Measurements from ENCODE around the gene FGD6. TPM values are rescaled to one million over a fixed set of nuclear protein-coding genes. Genes with fewer than 3 reads are reported as not detected.

The FGD6 gene
- total and polyA plus RNA-seq, 7 donors, result 0.96 to 7.1 (median 2.8) TPM

DNA sequence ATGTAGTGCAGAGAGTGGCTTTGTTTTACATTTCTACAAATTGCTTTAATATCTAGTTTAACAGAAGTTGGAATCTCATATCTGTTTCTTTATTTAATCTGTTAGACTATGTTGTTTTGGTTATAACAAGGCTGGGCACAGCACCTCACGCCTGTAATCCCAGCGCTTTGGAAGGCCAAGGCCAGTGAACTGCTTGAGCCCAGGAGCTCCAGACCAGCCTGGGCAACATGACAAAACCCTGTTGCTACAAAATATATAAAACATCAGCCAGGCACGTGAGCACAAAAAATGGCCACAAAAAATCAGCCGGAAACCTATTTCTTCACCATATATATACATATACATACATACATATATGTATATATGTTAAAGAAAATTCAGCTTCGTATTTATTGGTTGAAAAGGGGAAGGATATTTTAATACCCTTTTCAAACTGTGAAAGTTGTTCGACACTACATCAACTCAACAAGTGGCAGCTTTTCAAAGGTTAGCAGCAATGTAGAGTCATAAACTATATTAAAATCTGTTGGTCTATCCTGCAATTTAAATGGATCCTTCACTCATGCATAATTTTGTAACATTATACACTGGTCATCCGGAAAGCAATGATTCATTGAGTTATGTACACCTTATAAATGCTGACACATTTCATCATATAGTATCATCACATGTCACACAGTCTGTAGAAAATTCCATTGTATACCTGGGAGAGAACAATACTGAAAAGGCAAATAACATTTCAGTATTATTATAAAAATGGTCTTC lies 151.0 kb downstream of the FGD6 start:
- H3K4me1 ChIP-seq, result no peaks in the 10 kb centered on the region
- TF ChIP-seq, protein P1, sequence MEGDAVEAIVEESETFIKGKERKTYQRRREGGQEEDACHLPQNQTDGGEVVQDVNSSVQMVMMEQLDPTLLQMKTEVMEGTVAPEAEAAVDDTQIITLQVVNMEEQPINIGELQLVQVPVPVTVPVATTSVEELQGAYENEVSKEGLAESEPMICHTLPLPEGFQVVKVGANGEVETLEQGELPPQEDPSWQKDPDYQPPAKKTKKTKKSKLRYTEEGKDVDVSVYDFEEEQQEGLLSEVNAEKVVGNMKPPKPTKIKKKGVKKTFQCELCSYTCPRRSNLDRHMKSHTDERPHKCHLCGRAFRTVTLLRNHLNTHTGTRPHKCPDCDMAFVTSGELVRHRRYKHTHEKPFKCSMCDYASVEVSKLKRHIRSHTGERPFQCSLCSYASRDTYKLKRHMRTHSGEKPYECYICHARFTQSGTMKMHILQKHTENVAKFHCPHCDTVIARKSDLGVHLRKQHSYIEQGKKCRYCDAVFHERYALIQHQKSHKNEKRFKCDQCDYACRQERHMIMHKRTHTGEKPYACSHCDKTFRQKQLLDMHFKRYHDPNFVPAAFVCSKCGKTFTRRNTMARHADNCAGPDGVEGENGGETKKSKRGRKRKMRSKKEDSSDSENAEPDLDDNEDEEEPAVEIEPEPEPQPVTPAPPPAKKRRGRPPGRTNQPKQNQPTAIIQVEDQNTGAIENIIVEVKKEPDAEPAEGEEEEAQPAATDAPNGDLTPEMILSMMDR (IDR thresholded peaks at IDR 0.05), result no peak
- H3K9me3 ChIP-seq, result no peaks in the 10 kb centered on the region
- intact Hi-C loops (cut with DNase I), result no loop called here
- H3K27me3 ChIP-seq (ENCODE audit: insufficient read depth in 3 of 3, low read length in 2 of 3), result no peaks in the 10 kb centered on the region
- peak overlapping the region; percentile 54 for H3K27ac ChIP-seq
- ATAC-seq, result peak; percentile 73 to 83 (median 80)
- H3K4me3 ChIP-seq, result no peak overlapping the region
- DNase-seq, result no peak
- peaks cover 15 to 59% of the 10 kb centered on the region in 2 donors for H3K36me3 ChIP-seq (ENCODE audit: insufficient read depth in 1 of 2, low read depth in 1 of 2)
- WGBS, 3 donors, result 78 to 86% (median 82%) methylated on average over 7 of the region's 7 CpGs

DNA sequence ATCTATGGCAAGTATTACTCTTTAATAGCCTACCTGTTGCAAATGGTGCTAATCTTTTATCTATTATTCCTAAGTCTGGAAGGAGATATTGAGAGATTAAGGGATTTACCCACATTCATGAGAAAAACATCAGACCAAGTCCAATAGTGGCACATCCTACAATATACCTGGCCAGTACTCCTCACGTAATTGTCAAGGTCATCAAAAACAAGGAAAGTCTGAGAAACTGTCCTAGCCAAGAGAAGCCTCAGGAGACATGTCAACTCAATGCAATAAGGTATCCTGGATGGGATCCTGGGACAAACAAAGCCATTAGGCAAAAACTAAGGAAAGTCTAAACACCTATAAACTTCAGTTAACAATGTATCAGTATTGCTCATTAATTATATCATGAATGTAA lies 156.3 kb downstream of the FGD6 start:
- no peak overlapping the region for H3K4me3 ChIP-seq
- ATAC-seq (no peak), DNase-seq (no peak)
- intact Hi-C loops (cut with DNase I), result no loop called here
- 87 to 97% (median 93%) methylated on average over 1 of the region's 1 CpG for WGBS, 3 donors
- H3K4me1 ChIP-seq, result no peaks in the 10 kb centered on the region
- TF ChIP-seq, protein P1 (IDR thresholded peaks at IDR 0.05), result no peak
- H3K9me3 ChIP-seq, result no peaks in the 10 kb centered on the region
- no peaks in the 10 kb centered on the region for H3K27me3 ChIP-seq (ENCODE audit: insufficient read depth in 3 of 3, low read length in 2 of 3)
- H3K36me3 ChIP-seq (ENCODE audit: insufficient read depth in 1 of 2, low read depth in 1 of 2), result peaks cover 18 to 98% of the 10 kb centered on the region in 2 donors
- no peak overlapping the region for H3K27ac ChIP-seq

DNA sequence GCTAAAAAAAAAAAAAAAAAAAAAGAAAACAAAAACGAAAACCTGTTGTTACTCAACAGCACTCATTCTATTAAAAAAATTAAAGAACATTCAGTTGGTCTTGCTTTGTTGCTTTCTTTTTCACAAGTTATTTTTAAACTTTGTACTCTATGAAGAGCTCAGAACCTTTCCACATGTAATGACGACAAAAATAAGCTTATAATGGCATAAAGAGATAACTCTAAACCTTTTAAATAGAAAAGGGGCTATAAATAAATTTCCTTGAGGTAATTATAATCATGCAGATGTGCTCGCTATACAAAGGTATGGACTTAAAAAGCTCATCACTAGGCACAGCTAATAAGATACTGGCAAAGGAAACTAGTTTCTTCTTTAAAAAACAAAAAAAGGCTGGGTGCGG lies 157.3 kb downstream of the FGD6 start:
- Histone ChIP-seq H3K4me1 (no peaks in the 10 kb centered on the region), H3K27me3 (ENCODE audit: insufficient read depth in 3 of 3, low read length in 2 of 3) (no peaks in the 10 kb centered on the region), H3K9me3 (no peaks in the 10 kb centered on the region), H3K36me3 (ENCODE audit: insufficient read depth in 1 of 2, low read depth in 1 of 2) (peaks cover 18 to 100% of the 10 kb centered on the region in 2 donors), H3K4me3 (no peak overlapping the region), H3K27ac (no peak overlapping the region)
- ATAC-seq (no peak), DNase-seq (no peak)
- intact Hi-C loops (cut with DNase I), result loop anchor here in 1 of 2 donors (10.0 kb wide), 1 partner anchor 435 kb away; no protein-coding TSS in a partner anchor
- TF ChIP-seq, protein P1 (IDR thresholded peaks at IDR 0.05), result no peak
- 94 to 98% (median 94%) methylated on average over 4 of the region's 4 CpGs for WGBS, 3 donors

DNA sequence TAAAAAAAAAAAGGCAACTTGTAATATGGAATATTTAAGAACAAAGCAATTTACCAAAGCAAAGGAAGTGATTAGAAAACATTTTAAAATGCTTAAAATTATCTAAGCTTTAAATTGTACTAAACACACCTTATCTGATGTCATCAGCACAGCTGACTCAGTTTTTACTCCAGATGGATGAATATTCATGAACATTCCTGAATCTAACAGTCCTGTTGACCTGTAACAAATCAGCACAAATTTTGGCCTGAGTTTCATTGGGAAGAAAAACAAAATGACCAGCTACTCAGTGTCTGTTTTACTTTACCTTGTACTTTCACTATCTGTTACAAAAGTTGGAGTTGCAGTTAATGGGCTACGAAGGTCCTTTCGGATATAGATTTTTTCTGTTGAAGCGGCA lies 159.8 kb downstream of the FGD6 start:
- ATAC-seq, result no peak
- no peaks in the 10 kb centered on the region for H3K9me3 ChIP-seq
- 97 to 99% (median 98%) methylated on average over 3 of the region's 3 CpGs for WGBS, 3 donors
- H3K4me1 ChIP-seq, result no peaks in the 10 kb centered on the region
- no peak overlapping the region for H3K4me3 ChIP-seq
- DNase-seq, result no peak
- H3K27me3 ChIP-seq (ENCODE audit: insufficient read depth in 3 of 3, low read length in 2 of 3), result no peaks in the 10 kb centered on the region
- intact Hi-C loops (cut with DNase I), result loop anchor here in 1 of 2 donors (10.0 kb wide), 1 partner anchor 437 kb away; no protein-coding TSS in a partner anchor
- TF ChIP-seq, protein P1 (IDR thresholded peaks at IDR 0.05), result no peak
- no peak overlapping the region for H3K27ac ChIP-seq
- H3K36me3 ChIP-seq (ENCODE audit: insufficient read depth in 1 of 2, low read depth in 1 of 2), result peaks cover 12 to 99% of the 10 kb centered on the region in 2 donors

Measured in psoas muscle (tissue), 8 donors.